Right ventricle myocardium inferior (tissue), 1 donor: ENCODE measurements around the gene GLRA1. TPM values are rescaled to one million over a fixed set of nuclear protein-coding genes. Genes with fewer than 3 reads are reported as not detected.
"Not testable (repeated sequence)": the region's sequence is repeated elsewhere in the genome, so short reads cannot be mapped to it uniquely, and the experiment has no call there.

Experiments used
- ATAC-seq: fragments of 200-7000 bp; cut with Tn5 transposase; one replicate; pipeline ENCODE4 v1.9.1; 2020; ENCODE audit warnings: mild to moderate bottlenecking, moderate library complexity
- DNase-seq: peaks from one replicate; pipeline ENCODE4 v3.0.0; 2021; ENCODE audit errors: missing footprints
- intact Hi-C: fragments of 100-400 bp; cut with DNase I; formaldehyde crosslinking; loops from one replicate; pipeline ENCODE4 v1.11.0; 2022
- total RNA-seq: library from RNA; stranded (reverse); fragmentation: NEBNext Ultra II Directional; extraction: Animal tissue kit (Norgen Biotek cat#: 25700); gene quantifications from one replicate; pipeline ENCODE4 v1.2.1, GENCODE V29; 2021
- donor health status: DM: no; HTN: yes; CAD: no; lungs with severe emphysema.

GLRA1 gene
- total RNA-seq, 1 donor from 2014 or later = not detected

DNA sequence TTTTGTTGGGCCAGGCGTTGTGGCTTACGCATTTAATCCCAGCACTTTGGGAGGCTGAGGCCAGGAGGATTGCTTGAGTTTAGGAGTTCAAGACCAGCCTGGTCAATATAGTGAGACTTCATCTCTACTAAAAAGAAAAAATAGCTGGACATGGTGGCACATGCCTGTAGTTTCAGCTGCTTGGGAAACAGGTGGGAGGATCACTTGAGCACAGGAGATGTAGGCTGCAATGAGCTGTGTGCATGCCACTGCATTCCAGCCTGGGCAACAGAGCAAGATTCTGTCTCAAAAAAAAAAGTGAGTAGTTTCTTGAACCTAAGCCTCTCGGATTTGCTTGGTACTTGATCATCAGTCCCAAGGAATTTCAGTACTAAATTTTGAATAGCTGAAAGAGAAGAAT, 126.0 kb downstream of the GLRA1 start:
- ATAC-seq (no peak), DNase-seq (no peak)
- intact Hi-C loops = no loop called here

DNA sequence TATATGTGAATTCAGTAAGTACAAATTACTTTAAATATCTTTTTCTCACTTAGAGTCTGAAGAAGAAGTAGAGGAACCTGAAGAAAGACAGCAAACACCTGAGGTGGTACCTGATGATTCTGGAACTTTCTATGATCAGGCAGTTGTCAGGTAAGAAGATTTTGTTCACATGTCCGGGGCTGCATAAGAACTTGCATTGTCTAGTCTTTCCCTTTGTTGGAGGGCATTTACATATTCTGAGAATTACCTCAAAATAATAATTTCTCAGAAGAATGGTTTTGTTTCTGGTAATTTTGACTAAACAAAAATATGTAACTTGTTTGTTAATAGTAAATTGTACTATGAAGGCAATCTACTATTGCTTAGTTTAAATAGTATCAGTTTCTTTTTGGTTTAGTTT, 129.2 kb downstream of the GLRA1 start:
- ATAC-seq = no peak
- intact Hi-C loops = no loop called here
- DNase-seq = no peak

GRCh38 chr5:151793358-151793757, 131.3 kb downstream of the GLRA1 start:
- DNase-seq (no peak), ATAC-seq (no peak)
- intact Hi-C loops = no loop called here

DNA sequence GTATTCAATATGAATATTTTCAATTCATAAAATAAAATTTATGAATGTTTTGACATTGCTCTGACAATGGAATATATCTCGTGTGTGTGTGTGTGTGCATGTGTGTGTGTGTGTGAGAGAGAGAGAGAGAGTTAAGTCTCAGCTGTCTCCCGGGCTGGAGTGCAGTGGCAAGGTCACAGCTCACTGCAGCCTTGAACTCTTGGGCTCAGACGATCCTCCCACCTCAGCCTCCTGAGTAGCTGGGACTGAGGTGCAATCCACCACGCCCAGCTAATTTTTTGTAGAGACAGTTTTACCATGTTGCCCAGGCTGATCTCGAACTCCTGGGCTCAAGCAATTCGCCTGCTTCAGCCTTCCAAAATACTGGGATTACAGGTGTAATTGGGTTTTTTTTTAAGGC, 136.8 kb downstream of the GLRA1 start:
- no peak for ATAC-seq
- intact Hi-C loops = no loop called here
- DNase-seq = no peak

DNA sequence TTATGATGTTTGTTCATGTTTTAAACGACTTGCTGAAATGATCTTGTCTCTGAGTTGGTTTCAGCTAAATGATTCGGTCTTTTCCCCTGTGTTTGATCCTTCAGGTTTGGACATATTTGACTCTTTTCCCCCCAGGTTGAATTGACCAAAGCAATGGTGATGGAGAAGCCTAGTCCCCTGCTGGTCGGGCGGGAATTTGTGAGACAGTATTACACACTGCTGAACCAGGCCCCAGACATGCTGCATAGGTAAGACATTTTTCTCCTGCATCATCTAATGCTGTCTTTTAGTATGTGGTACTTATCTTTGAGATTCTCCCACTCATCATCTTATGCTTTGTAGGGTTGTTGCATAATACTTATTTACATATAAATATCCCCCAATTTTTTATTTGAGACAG, 138.2 kb downstream of the GLRA1 start:
- intact Hi-C loops = no loop called here
- ATAC-seq = no peak

GRCh38 chr5:151784141-151784540, 140.5 kb downstream of the GLRA1 start:
- ATAC-seq (no peak), DNase-seq (no peak)
- intact Hi-C loops = no loop called here

More for the DNA sequence above, 138.2 kb downstream of the GLRA1 start:
- no peak for DNase-seq

DNA sequence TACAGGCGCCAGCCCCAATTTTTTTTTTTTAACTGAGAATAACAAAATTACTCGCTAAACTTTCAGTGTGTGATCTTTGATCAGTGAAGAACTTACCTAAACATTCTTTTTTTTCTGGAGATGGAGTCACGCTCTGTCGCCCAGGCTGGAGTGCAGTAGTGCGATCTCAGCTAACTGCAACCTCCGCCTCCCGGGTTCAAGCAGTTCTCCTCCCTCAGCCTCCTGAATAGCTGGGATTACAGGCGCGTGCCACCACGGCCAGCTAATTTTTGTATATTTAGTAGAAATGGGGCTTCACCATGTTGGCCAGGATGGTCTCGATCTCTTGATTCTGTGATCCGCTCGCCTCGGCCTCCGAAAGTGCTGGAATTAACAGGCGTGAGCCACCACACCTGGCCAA, 141.0 kb downstream of the GLRA1 start:
- ATAC-seq, DNase-seq, intact Hi-C loops: not testable (repeated sequence)

DNA sequence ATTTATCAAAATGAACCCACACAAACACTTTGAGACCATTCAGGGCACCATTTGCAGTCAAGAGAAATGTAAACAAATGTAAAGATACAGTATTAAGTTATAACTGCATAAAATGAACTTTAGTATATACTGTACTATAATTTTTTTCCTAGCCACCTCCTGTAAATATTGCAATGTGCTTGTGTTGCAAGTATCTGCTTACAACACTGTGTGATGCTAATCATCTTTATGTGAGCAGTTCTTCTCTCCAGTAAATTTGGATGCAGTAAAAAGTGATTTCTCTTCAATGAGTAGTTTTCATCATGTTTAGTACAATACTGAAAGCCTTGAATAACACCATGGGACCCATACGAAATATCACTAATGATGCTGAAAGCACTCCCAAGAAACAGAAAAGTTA, 143.4 kb downstream of the GLRA1 start:
- ATAC-seq = no peak
- no peak for DNase-seq
- intact Hi-C loops = no loop called here

DNA sequence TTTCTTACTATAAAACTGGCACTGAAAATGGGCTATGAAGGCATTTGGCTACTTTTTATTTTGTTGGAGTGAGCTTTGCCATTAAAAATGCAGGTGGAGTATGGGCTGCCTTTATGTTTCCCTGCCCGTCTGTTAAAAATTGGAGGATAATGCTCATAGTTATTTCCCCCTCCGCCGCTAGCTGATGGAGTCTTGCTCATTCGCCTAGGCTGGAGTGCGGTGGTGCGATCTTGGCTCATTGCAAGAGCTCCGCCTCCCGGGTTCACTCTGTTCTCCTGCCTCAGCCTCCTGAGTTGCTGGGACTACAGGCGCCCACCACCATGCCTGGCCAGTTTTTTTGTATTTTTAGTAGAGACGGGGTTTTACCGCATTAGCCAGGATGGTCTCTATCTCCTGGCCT, 144.3 kb downstream of the GLRA1 start:
- ATAC-seq (no peak), DNase-seq (no peak)
- intact Hi-C loops = no loop called here

DNA sequence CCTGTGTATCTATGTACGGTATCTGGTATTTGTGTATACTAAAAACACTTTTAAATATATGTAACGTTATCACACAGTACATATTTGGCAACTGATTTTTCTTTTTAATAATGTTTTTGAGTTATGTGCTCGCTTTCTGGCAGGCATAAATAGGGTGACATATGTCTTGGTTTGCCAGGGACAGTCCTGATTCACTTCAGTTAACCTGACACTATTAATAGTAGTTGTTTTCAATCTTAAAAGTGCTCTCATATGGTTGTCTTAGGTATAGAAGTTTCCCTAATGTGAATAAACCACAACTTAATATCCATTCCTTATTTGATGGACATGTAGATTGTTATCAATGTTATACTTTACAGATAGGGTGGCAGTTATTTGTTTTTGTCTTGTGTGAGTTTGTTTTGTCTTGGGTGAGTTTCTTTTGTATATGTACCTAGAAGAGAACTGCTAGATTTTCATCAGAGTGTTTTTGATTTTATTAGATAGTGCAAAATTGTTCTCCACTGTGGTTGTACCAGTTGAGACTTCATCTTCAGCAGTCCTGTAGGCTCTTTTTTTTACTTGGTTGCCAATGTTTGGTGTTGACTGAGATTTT, 145.0 kb downstream of the GLRA1 start:
- ATAC-seq = no peak
- intact Hi-C loops = no loop called here
- DNase-seq = no peak

DNA sequence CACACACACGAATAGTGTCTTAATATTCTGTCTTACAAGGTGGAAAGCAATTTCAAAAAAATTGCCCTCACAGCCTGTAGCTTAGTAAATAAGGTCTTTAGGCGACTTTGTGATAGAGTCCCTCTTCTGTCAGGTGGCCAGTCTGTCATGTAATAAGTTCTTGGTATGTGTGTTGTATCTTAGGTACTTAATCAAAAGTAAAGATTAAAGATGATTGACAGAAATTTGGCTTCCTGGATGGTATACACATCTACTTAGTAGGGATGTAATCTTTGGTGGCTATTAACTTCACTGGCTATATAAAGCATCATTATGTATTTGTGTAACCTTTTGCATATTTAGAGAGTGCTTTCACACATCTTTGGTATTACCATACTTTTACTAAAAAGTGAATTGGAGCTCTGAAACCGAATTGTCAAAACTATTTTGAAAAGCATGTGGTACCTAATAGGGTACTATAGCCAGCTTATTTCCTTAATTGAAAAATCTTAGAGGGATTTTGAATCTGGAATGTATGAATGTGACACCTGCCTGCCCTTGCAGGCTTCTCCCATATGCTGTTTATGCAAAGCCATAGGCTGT, 149.5 kb downstream of the GLRA1 start:
- intact Hi-C loops = no loop called here
- ATAC-seq = no peak

DNA sequence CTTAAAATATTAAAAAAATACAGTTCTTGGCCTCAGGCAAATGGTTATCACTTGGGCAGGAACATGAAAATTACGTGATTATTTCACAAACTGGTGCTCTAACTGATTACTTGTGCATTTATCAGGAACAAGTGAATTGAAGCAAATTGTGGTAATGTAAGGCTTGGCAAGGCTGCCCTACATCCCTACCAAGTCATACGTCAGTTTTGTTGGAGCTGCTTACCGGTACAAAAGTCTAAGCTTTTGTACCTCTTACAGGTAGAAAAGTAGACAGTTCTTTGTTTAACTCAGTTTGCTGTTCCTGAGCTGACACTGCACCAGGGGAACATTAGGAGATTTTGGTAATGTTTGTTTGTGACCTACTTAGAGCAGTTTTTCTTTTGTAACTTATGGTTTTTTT, 150.7 kb downstream of the GLRA1 start:
- intact Hi-C loops = no loop called here
- DNase-seq (no peak), ATAC-seq (no peak)

More for the DNA sequence above, 149.5 kb downstream of the GLRA1 start:
- DNase-seq = no peak

DNA sequence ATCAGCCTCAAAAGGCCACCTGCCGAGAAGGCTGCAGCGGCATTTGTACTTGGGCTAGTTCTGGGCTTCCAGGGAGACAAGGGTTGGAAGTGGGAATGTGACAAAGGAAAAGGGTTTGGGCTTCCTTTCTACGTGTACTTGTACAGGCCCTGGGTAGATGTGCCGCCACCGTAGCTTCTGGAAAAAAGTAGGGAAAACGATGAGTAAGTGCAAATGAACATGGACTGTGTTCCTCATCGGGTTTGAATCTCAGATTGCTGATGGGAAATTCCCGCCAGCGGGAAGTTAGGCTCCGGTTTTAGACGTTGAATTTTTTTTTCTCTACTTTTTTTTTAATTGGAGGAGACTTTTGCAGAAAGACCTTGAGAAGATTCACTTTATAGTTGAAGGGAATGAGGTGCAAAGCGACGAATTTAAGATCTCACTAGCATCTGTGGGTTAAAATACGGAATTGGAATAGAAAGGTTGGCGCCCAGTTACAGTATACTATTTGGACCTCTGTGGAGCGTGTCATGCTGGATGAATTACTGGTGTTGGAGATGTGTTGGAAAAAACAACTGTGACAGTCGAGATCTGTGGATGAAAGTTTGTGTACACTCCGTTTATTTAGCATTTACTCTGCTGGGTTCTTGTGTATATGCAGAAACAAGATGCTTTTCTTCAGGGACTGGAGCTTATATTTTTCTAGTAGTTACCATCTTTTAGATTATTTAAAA, 151.6 kb downstream of the GLRA1 start:
- ATAC-seq = no peak

More for the DNA sequence above, 151.6 kb downstream of the GLRA1 start:
- intact Hi-C loops = no loop called here
- DNase-seq = no peak

Other genes with a start within 250 kb of the GLRA1 start
- gene SPARC, start 237.9 kb downstream of the GLRA1 start, total RNA-seq = 517 TPM
- gene ATOX1, start 166.2 kb downstream of the GLRA1 start, total RNA-seq = 69.5 TPM
- 114 TPM for gene G3BP1, start 152.9 kb downstream of the GLRA1 start, total RNA-seq